Measurements from ENCODE around the gene CHRNE.

- no peak for TF ChIP-seq CTCF (IDR thresholded peaks at IDR 0.05; ENCODE audit: poor library complexity, severe bottlenecking)
- no peak for TF ChIP-seq EZH2 (IDR thresholded peaks at IDR 0.05; ENCODE audit: borderline replicate concordance, insufficient read depth, low read length, poor library complexity, severe bottlenecking)
- TF ChIP-seq SMC3 (conservative IDR thresholded peaks at IDR 0.05; ENCODE audit: poor library complexity): no peak
- TF ChIP-seq TAF1 (IDR thresholded peaks at IDR 0.05; ENCODE audit: low read depth): no peak
- no peak for TF ChIP-seq REST (IDR thresholded peaks at IDR 0.05; ENCODE audit: borderline replicate concordance)
- no peak for TF ChIP-seq EP300 (conservative IDR thresholded peaks at IDR 0.05; ENCODE audit: poor library complexity, severe bottlenecking)
- no peak for TF ChIP-seq RAD21 (conservative IDR thresholded peaks at IDR 0.05)
Observed at GRCh38 chr17:4928881-4929280, 26.0 kb upstream of the CHRNE start.

Measured in neural cell (in vitro differentiated cells).